Mononuclear cell (primary cell): Measurements from ENCODE around the gene CNTFR. TPM values are rescaled to one million over a fixed set of nuclear protein-coding genes. Genes with fewer than 3 reads are reported as not detected.

Experiments used
- H3K27me3 ChIP-seq: 2 replicates; pipeline ENCODE4 v1.6.0; 2011; ENCODE audit warnings: low read length, control low read depth; ENCODE audit not compliant: insufficient read depth
- H3K4me1 ChIP-seq: 2 replicates; pipeline ENCODE4 v1.5.1; 2011; ENCODE audit warnings: mild to moderate bottlenecking, low read length, control low read depth; ENCODE audit not compliant: insufficient read depth
- H3K4me3 ChIP-seq: 2 replicates; pipeline ENCODE4 v1.5.1; 2011; ENCODE audit warnings: mild to moderate bottlenecking, low read length, moderate library complexity
- H3K9me3 ChIP-seq: 2 replicates; pipeline ENCODE4 v1.5.1; 2011; ENCODE audit warnings: low read depth, mild to moderate bottlenecking, control low read depth, low read length
- total RNA-seq: library from RNA; depleted of rRNA; stranded (reverse); fragments of >200 nt; gene quantifications from one replicate; pipeline ENCODE4 v1.2.3, GENCODE V29; 2012

CNTFR gene
- total RNA-seq, 1 donor: not detected

- H3K4me3 ChIP-seq: peak within 1 kb of the TSS; percentile 8
- H3K9me3 ChIP-seq: no peaks in the 10 kb centered on the region
- H3K4me1 ChIP-seq: peaks cover 18% of the 10 kb centered on the region
- H3K27me3 ChIP-seq: peaks cover 8% of the 10 kb centered on the region
Measured at GRCh38 chr9:34522971-34523797, 66.3 kb downstream of the CNTFR start, which contains the start of gene ENHO. Gene ENHO, minus strand, starts transcription at chr9:34522990. Its CDS starts 1,295 bp downstream, at chr9:34521695.

- Histone ChIP-seq H3K4me1 (peaks cover 18% of the 10 kb centered on the region), H3K9me3 (no peaks in the 10 kb centered on the region), H3K27me3 (peaks cover 8% of the 10 kb centered on the region), H3K4me3 (peak overlapping the region; percentile 8)
Measured at GRCh38 chr9:34522091-34522887, 67.2 kb downstream of the CNTFR start.

DNA sequence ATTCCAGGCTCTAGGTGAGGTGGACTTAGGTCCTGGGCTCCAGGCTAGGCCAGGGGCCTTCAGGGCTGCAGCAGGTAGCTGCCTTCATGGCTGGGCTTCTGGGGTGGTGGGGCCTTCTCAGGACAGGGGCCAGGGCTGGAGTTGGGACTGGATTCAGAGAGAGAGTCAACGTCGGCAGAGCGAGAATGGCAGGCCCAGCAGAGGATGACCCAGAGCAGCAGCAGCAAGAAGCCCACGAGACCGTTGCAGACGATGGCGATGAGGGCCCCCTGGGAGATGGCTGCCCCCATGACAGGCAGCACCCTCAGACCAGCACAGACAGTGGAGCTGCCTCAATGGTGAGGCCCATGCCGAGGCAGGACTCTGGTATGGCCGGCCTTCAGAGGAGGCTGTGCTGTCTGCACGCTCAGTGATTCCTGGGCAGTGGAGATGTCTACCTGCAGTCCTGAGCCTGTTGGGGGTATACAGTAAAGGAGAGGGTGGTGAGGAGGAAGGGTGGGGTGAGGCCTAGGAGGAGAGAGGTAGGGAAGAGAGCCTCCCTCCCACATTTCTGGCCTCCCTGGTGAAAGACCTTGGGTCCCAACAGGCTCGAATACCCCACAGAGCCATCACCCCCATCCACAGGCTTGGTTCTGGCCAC lies 68.0 kb downstream of the CNTFR start:
- no peak overlapping the region for H3K4me3 ChIP-seq
- peaks cover 8% of the 10 kb centered on the region for H3K27me3 ChIP-seq
- H3K9me3 ChIP-seq: no peaks in the 10 kb centered on the region
- peaks cover 18% of the 10 kb centered on the region for H3K4me1 ChIP-seq

DNA sequence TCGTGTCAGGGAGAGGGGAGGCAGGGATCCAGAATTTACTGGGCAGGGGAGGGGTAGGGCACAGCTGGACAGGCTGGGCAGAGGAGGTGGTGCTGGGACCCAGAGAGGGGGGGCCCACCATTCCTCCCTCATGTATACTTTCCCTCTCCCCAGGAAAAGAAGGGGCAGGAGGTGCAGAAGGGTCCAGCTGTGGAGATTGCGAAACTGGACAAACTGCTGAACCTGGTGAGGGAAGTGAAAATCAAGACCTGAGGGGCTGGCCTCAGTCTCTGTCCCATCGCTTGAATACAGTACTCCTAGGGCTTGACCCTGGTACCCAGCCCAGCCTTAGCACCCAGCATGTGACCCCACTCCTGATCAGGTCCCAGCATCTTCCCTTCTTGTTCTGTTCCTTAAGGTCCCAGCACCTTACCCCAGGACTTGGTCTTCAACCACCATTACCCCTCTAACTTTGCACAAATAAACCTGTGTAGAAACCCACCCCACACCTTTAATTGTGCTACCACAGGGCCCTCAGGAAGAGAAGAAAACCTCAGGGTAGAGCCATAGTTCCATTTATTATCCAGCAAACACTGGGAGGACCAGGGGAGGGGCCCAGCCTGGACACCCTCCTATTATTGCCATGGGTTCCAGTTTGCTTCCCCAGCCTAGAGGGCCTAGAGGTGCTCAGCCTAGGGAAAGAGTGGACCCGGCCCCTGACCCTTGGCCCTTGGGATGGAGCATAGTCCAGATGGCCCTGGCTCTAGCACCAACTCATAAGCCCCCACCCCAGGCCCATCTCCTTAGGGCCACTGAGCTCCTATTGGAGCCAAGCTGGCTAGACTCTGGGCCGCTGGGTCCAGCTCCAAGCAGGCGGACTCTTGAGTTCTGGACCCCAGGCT lies 68.8 kb downstream of the CNTFR start:
- H3K27me3 ChIP-seq: peaks cover 3% of the 10 kb centered on the region
- H3K4me1 ChIP-seq: peaks cover 18% of the 10 kb centered on the region
- H3K4me3 ChIP-seq: no peak overlapping the region
- H3K9me3 ChIP-seq: no peaks in the 10 kb centered on the region

DNA sequence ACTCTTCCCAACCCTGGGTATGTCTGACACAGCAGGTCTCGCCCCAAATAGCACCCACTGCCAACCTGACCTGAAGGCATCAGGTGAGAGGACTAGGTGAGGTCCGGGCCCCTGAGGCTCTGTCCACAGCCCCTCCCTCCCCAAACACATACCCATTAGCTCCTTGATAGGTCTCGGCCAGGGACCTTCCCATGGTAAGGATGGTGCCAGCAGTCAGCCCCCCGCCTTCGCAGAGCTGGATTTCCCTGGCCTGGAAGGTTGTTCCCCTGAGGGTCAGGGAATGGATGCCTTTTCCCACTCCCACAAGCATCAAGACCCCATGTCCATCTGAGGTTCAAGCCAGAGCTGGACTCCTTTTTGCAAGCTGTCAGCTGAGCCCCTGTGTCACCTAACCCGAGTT lies 69.4 kb downstream of the CNTFR start:
- Histone ChIP-seq H3K27me3 (no peaks in the 10 kb centered on the region), H3K4me3 (no peak overlapping the region), H3K4me1 (peaks cover 18% of the 10 kb centered on the region), H3K9me3 (no peaks in the 10 kb centered on the region)

DNA sequence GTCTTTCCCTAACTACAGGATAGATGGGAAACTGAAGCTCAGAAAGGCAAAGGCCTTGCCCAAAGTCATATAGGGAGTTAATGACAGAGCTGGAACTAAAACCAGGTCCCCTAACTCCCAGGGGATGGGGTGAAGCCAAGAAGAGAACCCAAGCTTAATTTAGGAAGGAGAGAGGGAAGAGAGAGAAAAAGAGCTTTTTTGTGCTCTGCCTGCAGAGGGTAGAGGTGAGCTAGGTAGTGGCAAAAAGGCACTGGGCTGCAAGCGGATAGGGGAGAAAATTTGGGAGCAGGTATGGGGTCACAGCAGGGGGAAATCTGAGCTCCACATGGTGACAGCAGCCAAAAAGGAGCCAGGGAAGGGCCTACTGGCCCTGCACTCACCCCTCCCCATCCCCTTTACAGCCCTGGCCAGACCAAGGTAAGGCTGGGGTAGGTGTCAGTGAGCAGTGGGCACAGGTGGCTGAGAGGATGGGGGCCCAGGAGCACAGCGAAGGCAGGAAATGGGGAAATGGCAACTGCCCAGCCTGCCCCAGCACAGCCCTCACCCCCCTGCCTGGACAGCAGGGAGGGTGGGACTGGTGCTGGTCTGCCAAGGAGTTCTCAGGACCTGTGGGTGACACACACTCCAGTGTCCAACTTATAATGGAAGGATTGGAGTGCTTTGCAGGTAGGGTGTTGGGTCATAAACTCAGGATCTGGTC lies 70.1 kb downstream of the CNTFR start:
- H3K4me1 ChIP-seq: peaks cover 18% of the 10 kb centered on the region
- no peaks in the 10 kb centered on the region for H3K9me3 ChIP-seq
- H3K4me3 ChIP-seq: no peak overlapping the region
- no peaks in the 10 kb centered on the region for H3K27me3 ChIP-seq

GRCh38 chr9:34518896-34519295 lies 70.6 kb downstream of the CNTFR start:
- Histone ChIP-seq H3K9me3 (no peaks in the 10 kb centered on the region), H3K4me1 (peaks cover 17% of the 10 kb centered on the region), H3K27me3 (no peaks in the 10 kb centered on the region), H3K4me3 (no peak overlapping the region)

DNA sequence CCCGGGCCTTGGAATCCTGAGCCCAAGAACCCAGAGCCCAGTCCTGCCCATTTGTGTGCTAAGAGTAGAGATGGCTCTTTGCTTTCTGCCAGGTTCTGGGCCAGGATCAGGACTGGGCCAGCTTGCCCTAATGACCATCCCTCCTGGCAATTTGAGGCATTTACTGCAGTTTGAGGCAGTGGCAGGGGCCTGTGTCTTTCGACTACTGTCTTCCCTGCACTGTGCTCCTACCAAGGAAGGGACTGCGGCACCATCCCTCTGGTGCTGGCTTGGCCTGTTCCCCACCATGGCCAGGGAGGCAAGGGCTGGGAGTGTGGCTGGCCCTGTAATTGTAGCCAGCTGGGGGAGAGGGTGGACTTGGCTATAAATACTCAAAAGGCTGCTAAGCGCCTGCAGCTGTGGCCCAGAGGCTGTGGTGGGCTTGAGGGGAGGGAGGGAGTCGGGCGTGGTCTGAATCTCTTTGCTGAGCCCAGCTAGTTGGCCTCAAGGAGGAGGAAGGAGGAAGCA lies 71.4 kb downstream of the CNTFR start:
- H3K27me3 ChIP-seq: no peaks in the 10 kb centered on the region
- no peak overlapping the region for H3K4me3 ChIP-seq
- H3K4me1 ChIP-seq: peaks cover 9% of the 10 kb centered on the region
- H3K9me3 ChIP-seq: no peaks in the 10 kb centered on the region

GRCh38 chr9:34517185-34517584 lies 72.3 kb downstream of the CNTFR start:
- Histone ChIP-seq H3K27me3 (no peaks in the 10 kb centered on the region), H3K4me3 (no peak overlapping the region), H3K4me1 (peaks cover 4% of the 10 kb centered on the region), H3K9me3 (no peaks in the 10 kb centered on the region)

DNA sequence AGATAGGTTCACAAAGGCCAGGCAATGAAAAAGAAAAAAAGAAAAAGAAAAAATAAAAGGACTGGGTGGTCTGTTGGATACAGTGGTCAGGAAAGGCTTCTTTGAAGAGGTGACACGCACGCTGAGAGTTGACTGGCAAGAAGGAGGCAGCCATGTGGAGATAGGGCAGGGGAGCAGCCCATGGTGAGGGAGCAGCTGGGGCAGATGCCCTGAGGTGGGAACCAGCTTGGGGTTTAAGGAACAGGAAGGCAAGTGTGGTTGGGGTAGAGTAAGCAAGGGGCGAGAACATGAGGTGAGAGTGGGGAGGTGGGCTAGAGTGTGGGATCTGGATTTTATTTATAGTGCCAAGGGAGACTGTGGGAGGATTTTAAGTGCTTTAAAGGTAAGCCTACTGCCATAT lies 73.6 kb downstream of the CNTFR start:
- H3K9me3 ChIP-seq: no peaks in the 10 kb centered on the region
- peaks cover 4% of the 10 kb centered on the region for H3K4me1 ChIP-seq
- no peaks in the 10 kb centered on the region for H3K27me3 ChIP-seq
- H3K4me3 ChIP-seq: no peak overlapping the region

DNA sequence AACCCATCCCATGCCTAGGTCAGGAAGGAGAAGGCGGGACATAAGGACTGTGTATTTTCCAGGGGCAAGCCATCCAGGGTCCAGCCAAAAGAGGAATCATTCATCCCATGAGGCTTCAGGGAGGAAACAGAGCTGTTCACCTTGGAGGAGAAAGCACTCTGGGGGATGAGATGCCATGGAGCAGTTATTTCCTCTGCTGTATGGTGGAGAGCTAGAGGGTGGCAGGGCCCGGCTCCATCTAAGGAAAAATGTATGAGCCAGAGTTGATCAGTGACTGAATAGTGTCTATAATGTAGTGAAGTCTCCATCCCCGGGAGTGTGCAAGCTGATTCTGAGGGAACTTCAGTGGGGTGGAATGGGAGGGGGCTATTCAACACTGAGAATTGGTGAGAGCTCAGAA lies 74.7 kb downstream of the CNTFR start:
- Histone ChIP-seq H3K9me3 (no peaks in the 10 kb centered on the region), H3K27me3 (no peaks in the 10 kb centered on the region), H3K4me3 (no peak overlapping the region), H3K4me1 (peaks cover 4% of the 10 kb centered on the region)

GRCh38 chr9:34514401-34514800 lies 75.1 kb downstream of the CNTFR start:
- Histone ChIP-seq H3K4me3 (no peak overlapping the region), H3K4me1 (peaks cover 4% of the 10 kb centered on the region), H3K27me3 (no peaks in the 10 kb centered on the region), H3K9me3 (no peaks in the 10 kb centered on the region)

DNA sequence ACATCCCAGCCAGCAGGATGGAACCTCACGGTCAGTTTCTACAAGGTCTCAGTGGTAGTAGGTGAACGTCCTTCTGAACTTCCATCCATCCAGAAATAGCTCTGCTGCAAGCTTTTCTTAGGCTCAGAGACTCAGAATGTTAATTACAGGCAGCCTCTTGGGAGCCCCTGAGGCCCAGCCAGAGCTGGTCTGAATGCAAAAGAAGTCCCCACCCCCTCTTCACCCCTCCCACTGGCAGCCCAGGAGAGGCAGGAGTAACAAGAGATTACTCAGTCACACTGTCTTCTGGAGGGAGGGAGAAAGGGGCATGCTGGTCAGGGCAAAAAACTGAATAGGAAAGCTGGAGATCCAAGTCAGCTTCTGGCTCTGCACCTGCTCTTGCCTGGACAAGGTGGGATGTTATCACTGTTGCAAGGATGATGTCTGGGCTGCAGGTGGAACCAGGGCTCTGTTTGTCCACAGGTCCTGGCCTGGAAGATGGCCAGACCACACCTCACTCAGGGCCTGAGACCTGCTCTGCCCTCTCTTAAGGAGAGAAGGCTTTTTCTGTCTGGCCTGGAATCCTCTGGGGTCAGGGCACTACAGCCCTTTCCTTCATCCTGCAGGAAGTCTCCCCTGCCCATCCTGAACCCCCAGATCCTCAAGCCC lies 75.8 kb downstream of the CNTFR start:
- H3K9me3 ChIP-seq: no peaks in the 10 kb centered on the region

More for the DNA sequence above, 75.8 kb downstream of the CNTFR start:
- H3K4me3 ChIP-seq: no peak overlapping the region
- H3K4me1 ChIP-seq: no peaks in the 10 kb centered on the region
- no peaks in the 10 kb centered on the region for H3K27me3 ChIP-seq
